AG08395 (cell line): ENCODE results near the gene FAM185A.
"Not testable (repeated sequence)": the region's sequence is repeated elsewhere in the genome, so short reads cannot be mapped to it uniquely, and the experiment has no call there.

Source experiments
- DNase-seq: peaks from one replicate; pipeline ENCODE4 v3.0.0; 2012; ENCODE audit warnings: mixed read lengths, low spot score

Gene FAM185A

DNA sequence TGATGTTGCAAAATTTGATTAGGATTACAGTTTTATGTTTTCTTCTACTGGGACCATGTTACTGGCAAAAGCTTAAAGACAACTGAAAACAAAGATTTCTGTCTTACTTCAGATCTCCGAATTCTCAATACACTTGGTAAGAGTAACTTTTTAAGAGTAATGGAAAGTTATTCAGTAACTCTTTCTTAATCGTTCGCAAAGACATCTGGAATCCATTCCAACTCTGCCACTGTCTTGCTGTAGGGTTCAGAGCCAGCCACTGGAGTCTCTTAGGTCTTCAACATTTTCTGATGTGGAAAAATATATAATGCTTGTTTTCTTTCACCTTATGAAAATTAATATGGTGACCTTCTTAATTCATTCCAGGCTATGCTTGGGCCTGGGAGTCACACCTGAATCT, 29.9 kb downstream of the FAM185A start:
- not testable (repeated sequence) for DNase-seq

DNA sequence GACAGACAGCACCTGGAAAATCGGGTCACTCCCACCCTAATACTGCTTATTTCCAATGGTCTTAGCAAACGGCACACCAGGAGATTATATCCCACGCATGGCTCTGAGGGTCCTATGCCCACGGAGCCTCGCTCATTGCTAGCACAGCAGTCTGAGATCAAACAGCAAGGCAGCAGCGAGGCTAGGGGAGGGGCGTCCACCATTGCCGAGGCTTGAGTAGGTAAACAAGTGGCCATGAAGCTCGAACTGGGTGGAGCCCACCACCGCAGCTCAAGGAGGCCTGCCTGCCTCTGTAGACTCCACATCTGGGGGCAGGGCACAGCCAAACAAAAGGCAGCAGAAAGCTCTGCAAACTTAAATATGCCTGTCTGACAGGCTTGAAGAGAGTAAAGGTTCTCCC, 32.1 kb downstream of the FAM185A start:
- not testable (repeated sequence) for DNase-seq

DNA sequence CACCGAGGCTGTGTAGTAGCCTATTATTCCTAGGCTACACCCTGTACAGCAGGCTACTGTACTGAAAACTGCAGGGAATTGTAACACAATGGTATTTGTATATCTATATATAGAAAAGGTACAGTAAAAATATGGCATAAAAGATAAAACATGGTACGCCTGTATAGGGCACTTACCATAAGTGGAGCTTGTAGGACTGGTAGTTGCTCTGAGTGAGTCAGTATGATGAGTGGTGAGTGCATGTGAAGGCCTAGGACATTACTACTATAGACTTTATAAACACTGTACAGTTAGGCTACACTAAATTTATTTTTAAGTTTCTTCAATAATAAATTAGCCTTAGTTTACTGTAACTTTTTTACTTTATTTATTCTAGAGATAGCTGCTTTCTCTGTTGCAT, 40.0 kb downstream of the FAM185A start:
- DNase-seq: not testable (repeated sequence)

DNA sequence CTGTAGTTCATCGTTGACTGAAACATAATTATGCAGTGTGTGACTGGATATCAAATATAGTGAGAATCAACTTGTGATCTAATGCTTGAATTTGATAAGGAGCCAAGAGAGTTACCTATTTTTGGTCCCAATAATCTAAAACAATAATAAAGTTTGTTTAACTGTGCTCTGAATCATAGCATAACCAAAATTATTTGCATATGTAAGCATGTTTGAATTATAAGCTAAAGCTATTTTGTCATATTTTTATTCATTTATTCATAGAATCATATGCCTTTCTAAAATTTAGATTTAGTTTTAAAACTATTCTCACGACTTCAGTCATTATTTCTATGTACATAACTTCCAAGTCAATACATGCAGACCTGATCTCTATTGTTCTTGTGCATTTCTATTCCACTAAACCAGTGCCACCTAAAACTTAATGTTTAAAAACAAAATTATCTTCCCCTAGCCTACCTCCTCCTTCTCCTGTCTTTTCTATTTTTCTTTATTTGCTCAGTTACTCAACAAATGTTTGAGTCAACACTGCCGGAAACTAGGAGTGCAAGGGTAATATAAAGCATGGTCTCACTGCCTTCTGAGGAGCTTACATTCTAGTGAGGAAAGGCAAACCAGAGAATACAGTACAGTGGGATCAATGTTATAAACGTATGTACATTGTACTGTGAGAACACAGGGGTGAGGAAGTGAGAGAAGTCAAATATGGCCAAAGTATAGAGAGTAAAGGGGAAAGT, 41.7 kb downstream of the FAM185A start:
- DNase-seq: not testable (repeated sequence)

DNA sequence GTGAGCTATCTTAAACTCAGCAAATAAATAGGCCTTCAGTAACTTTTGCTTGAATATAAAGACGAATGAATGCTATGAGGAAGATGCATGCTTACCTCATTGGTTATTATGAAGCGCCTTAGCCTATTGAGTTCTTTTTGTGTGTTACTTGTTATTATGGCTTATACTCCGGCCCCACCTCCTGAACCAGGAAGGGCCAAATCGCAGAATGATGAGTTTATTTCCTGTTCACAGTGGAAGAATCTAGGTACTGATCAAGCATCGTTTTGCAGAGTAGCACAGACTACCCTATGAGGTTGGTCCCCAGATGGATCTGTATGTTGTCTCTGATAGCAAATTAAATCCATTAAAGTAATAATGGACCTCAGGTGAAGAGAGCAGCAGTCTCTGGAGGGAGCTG, 42.6 kb downstream of the FAM185A start:
- DNase-seq: not testable (repeated sequence)

DNA sequence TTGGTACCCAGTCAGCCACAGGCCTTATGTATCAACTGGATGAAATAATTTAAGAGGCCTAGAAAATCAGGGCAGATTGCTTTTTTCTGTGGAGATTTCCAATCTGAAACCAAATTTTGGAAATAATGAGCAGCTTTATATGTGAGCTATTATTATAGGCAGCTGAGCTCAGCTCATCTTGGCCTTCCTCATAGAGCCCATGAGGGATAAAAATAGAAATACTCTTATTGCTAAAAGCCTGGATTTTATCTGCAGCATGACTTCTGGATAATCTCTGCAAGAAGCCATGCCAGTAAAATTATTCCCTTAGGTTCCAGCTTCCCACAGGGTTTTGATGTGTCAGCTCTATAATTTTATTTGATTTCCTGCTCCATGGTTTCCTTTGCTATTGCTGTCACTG, 43.0 kb downstream of the FAM185A start:
- DNase-seq: not testable (repeated sequence)

DNA sequence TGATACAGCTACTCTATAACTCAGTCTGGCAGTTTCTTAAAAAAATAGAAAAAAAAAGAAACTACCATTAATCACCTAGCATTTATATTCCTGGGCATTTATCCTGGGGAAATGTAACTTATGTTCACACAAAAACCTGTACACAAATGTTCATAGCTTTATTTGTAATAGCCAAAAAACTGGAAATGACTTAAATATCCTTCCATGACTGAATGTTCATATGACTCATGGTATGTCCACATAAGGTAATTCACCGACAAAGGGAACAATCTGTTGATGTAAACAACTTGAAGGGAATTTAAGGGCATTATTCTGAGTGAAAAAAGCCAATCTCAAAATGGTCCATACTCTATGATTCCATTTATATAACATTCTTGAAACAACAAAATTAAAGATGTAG, 45.8 kb downstream of the FAM185A start:
- DNase-seq: not testable (repeated sequence)

DNA sequence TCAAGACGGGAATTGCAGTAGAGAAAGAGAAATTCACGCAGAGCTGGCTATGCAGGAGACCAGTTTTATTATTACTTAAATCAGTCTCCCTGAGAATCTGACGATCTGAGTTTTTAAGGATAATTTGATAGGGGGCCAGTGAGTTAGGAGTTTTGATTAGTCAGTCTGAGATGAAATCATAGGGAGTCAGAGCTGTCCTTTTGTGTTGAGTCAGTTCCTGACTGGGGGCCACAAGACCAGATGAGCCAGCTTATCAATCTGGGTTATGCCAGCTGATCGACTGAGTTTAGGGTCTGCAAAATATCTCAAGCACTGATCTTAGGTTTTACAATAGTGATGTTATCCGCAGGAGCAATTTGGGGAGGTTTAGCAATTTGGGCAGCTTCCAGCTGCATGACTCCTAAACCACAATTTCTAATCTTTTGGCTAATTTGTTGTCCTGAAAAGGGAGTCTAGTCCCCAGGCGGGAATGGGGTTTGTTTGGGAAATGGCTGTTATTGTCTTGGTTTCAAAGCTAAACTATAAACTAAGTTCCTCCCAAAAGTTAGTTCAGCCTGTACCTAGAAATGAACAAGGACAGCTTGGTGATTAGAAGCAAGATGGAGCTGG, 47.3 kb downstream of the FAM185A start:
- not testable (repeated sequence) for DNase-seq

DNA sequence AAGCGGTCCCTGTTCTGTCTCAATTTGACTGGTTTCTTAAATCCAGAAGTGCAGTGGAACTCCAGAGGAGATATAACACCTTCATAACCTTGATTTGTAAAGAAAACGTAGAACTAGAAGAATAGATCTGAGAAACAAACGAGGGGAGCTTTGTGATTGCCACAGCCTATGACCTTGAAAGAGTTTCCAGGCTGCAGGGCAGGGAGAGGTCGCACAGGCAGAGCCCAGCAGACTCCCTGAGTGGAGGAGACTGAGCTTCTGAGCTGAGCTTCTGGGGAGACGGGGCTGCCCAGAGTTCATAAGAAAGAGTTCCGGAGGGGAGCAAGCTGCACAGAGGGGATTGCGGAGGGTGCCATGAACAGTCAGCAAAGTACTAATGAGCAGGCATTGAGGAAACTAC, 57.8 kb downstream of the FAM185A start:
- no peak for DNase-seq

DNA sequence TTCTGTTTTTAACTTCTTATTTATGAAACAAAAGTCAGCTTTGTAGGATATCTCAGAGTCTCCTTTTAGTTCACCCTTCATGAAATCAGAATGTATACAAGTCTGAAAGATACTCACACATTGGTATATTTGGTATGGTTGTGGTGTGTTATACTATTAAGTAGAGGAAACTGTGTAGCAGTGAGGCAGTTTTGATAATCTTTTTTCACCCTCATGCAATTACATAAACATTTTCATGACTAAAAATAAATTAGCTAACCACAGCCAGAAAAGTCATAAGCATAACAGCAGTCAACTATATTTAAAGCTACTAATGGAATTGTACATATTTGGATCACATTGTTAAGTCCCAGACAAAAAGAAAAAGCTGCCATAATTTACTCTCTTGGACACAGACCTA, 62.1 kb downstream of the FAM185A start:
- no peak for DNase-seq

DNA sequence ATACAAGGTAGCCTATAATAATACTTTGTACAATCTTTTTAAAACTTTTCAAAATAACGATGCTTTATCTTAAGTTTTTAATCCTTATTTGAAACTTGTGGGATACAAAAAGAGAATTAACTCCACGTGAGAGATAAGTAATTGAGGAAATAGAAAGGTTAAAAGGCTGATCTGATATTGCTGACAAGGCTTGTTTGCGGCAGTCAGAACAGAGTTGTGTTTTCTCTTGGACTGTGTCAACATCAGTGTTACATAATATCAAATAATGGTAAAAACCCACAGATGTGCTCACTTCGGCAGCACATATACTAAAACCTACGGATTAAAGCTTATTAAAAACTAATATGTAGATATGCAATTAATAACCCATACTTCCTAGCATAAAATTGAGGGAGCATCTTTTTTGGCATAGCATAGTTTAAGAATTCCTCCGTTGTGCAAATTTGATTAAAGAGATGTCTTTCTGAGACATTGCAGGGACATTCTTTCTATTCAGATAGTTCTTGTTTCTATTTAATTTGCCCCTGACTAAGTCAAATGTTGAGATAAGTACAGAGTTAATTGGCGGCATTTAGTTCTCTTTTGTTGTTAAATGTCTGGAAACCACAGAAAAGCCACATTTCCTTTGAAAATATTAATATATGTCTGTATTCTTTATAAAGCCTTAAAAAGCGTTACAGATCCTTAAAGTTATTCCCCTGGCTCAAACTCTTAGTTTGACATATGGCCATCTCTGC, 63.3 kb downstream of the FAM185A start:
- no peak for DNase-seq

DNA sequence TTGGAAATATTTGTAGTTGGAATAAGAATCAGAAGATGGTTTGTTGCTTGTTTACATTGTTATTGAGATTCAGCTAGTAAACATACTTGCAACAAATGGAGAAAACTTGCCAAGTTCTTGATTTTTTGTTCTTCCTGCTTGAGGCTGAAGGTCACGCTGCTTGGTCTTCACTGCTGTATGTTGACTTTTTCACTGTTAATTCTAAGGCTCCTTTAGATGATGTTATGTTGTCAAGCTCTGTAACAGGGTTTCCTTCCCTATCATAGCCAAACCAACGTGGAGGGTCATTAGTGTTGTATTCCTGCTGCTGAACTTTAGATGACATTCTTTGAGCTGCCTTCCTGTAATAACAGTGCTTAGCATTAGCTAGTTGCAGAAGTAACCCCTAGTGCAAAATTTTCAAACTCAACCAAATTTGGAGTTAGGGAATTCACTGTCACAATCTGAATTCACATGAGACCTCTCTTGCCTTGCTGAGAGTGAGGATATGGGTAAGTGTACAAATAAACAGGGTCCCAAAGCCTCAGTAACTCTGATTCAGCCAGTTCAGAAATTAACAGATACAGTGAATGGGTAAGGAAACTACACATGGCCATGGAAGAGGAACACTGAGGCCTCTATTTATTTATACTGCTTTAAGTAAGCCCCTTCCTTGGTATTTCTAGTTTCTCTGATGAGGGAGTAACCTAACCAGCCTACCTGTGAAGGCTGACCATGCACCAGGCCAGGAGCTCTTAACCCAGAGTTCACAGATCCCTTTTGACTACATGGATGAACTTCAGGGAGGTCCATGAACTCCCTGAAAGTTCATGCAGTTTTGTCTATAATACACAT, 64.6 kb downstream of the FAM185A start:
- DNase-seq: no peak

DNA sequence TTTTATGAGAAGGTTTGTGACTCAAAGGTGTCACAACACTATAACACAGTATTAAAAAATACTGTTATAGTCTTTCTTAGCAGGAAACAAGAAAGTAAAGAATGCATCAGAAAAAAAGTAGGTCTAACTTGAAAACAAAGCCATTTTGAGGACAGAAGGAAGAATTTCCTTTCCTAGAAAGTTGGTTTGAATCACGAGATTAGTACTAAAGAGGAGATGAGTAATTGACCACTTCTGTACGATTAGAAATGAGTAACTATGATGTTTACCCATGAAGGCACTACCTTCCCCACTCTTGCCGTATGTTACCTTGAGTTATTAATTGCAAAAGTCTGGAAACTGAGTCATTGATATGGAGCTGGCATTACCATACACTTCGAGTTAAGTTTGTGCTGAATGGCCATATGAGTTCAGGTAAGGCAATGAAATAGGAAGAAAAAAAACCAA, 65.2 kb downstream of the FAM185A start:
- DNase-seq: peak; percentile 71

DNA sequence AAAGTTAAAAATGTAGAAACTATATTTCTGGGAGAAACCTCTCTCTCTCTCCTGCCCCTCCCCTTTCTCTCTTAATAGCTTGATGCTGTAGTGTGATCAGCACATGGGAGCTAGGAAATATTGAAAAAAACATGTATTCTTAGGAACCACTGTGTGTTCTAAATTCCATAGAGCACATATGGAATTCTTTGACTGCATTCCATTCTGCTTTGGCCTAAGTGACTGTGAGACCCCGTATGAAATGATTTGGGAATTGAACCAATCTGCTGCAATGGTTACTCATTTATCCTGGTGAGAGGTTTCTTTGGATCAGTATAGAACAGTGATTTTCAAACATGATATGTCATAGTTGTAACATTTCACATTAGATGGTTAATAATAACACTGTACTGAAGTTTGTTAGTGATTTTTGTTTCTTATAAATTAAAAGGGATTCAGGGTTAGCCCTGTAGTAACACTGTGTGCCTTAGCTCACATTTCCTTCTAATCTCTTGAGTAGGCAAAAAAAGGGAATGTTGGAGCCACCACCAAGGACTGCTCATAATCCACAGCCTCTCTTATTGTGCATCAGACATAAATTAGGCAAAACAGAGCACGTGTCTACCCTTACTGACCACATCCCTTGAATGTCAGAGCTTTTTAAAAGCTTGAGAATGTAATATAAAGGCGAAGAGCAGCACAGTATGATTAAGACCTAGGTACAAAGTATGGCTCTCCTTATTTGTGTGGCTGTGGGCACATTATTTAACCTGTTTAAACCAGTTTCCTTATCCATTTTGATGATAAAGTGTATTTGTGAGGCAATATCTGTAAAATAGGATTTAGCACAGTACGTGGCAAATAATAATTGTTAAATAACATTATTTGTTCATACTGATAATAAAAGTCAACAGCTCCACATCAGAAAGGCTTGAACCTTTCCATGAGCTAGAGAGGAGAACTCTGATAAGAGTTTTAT, 69.1 kb downstream of the FAM185A start:
- DNase-seq: no peak

DNA sequence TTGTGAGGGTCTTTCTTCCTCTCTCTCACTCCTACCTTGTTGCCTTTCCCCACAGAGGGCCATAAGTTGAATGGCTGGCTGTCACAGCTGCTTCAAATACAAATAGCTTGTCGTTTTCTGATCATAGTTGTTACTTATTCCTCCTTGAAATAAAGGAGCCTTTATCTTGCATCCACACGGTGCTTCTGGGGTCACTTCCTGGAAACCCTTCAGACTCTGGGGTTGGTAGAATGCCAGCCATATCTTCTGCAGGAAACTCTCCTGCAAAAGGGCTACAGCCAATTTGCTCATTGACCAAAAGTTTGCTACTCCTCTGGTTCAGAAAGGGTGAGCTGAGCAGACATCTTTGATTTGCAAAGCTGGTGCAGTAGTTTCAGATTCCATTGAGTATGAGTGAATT, 70.4 kb downstream of the FAM185A start:
- no peak for DNase-seq

DNA sequence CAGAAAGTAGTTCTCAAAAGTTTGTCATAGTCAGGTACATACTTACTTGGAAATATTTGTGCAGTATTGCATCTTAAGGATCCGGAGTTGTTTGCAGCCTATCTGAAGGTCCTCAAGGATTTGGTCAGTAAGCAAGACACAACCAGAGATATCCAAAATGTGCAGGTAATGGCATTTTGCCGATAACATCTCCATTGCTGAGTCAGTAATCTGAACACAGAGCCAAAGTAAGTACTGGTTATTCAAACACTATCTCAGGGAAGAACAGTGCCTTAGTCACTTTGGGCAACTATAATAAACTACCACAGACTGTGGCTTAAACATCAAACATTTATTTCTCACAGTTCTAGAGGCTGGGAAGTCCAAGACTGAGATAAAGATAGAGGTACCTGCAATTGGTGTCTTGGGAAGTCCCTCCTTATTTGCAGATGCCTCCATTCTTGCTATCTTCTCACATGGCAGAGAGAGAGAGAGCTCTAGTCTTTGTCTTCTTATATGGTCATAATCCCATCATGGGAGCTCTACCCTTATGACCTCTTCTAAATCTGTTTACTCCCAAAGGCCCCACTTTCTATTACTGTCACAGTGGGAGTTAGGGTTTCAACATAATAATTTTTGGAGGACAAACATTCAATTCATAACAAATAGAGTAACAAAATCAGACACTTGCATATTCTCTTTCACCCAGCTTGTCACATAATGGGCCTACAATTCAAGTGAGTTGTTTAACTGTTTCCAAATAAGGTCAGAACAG, 73.4 kb downstream of the FAM185A start:
- no peak for DNase-seq

DNA sequence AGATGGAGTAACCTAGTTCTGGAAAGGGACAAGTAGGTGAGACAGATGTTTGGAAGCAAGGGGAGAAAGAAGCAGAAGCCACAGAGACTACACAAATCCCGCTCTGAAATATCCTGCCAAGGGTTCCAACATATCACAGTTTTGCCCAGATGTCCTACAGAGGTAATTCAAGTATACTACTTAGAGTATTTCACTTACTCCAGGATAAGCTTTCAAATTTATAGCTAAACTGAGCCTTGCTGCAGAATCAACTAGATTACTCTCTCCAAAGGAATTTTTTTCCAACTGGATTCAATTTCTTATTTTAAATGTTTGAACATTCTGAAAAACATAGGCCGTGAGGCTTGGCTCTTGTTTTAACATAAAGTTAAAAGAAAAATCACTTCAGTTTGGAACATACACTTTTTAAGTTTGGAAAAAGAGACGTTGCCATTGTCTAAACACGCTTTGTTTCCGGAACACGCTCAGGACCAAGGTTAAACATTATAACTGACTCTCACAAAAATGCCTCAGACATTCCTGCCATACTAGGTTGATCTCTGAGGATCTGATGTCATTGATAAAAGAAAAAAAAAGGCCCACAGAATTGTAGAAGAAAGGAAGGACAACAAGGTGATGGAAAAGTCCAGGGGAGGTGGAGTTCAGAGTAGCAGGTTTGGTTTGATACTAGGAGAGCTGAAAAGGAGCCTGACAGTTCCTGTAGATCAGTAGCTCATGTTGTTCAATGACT, 74.8 kb downstream of the FAM185A start:
- no peak for DNase-seq

DNA sequence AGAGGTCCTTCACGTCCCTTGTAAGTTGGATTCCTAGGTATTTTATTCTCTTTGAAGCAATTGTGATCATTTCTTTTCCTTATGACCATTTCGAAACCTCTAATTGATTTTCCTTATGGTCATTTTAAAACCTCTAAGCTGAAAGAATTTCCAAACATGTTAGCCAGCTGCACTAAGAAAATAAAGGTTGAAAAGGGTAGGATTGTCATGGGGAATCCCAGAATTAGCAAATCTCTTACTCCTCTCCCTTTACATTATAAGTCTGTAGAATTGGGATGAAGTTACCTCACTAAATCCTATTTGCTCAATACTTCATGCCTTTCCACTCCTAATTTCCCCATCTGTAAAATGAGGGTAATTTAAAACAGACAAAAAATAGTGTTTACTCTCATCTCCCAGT, 79.5 kb downstream of the FAM185A start:
- DNase-seq: no peak

DNA sequence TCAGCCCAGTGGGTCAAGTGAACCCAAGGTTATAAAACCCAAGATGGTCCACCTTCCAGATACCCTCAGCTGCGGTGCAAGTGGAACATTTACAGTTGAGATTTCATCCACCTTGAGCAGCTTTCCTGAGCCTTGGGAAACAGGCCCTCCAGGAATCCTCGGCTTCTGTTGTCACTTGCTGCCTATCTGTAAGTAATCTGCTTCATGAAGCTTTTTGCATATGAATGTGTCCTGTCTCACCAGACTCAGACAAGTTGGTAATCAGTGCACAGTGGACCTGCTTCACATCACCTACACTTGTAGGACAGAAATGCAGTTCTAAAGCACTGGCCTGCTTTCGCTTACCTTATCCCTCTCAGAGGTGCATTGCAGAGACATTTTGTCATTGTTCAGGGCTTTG, 80.3 kb downstream of the FAM185A start:
- DNase-seq: no peak

DNA sequence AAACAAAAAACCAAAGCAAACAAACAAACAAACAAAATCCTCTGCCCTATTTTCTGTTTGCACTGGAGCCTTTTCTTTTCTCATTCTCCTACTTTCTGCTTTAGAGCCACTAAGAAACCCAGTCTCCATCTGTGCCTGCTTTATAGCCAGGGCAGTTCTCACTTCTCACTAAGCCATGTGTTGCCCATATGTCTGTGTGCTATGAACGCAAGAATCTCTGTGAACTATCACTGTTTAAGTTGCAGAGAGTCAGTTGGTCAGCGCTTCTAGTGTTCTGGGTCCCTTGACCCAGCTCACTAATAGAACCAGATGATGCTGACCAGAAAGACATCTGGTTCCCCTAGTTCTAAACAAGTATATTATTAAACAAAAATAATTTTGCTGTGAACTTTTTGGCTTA, 81.4 kb downstream of the FAM185A start:
- peak; percentile 65 for DNase-seq
